ENCODE measurements around the gene AXDND1.

AXDND1 gene

GRCh38 chr1:179590671-179591070, 224.9 kb downstream of the AXDND1 start:
- H3K4me1 Mint-ChIP-seq: no peaks in the 10 kb centered on the region
- H3K27me3 Mint-ChIP-seq: peaks cover 58% of the 10 kb centered on the region
- H3K4me3 Mint-ChIP-seq: no peak overlapping the region
- H3K27ac Mint-ChIP-seq: no peak overlapping the region
- H3K9me3 Mint-ChIP-seq: no peaks in the 10 kb centered on the region
- peaks cover 2% of the 10 kb centered on the region for H3K36me3 Mint-ChIP-seq
- DNase-seq: no peak
- CTCF ChIA-PET: no interaction called here

- Mint-ChIP-seq H3K4me3 (no peak overlapping the region), H3K27me3 (peaks cover 58% of the 10 kb centered on the region), H3K4me1 (no peaks in the 10 kb centered on the region), H3K36me3 (no peaks in the 10 kb centered on the region), H3K27ac (no peak overlapping the region), H3K9me3 (no peaks in the 10 kb centered on the region)
- CTCF ChIA-PET: no interaction called here
- no peak for DNase-seq
These were observed 225.5 kb downstream of the AXDND1 start for GRCh38 chr1:179591253-179591591.

GRCh38 chr1:179591592-179592580, 226.1 kb downstream of the AXDND1 start, which contains the start of gene TDRD5:
TDRD5 (plus strand) TSS chr1:179591832; CDS start chr1:179592616, 784 bp downstream.
- Mint-ChIP-seq H3K27me3 (peaks cover 54% of the 10 kb centered on the region), H3K36me3 (no peaks in the 10 kb centered on the region), H3K9me3 (no peaks in the 10 kb centered on the region), H3K4me3 (no peak within 1 kb of the TSS), H3K27ac (no peak within 1 kb of the TSS), H3K4me1 (no peaks in the 10 kb centered on the region)
- CTCF ChIA-PET: no interaction called here
- DNase-seq: no peak

GRCh38 chr1:179598631-179599030, 232.9 kb downstream of the AXDND1 start:
- CTCF ChIA-PET: no interaction called here
- no peaks in the 10 kb centered on the region for H3K36me3 Mint-ChIP-seq
- no peak overlapping the region for H3K4me3 Mint-ChIP-seq
- H3K27ac Mint-ChIP-seq: no peak overlapping the region
- H3K4me1 Mint-ChIP-seq: no peaks in the 10 kb centered on the region
- DNase-seq: no peak
- H3K9me3 Mint-ChIP-seq: no peaks in the 10 kb centered on the region
- H3K27me3 Mint-ChIP-seq: peaks cover 8% of the 10 kb centered on the region

GRCh38 chr1:179599623-179600249, 234.0 kb downstream of the AXDND1 start:
- Mint-ChIP-seq H3K36me3 (no peaks in the 10 kb centered on the region), H3K9me3 (no peaks in the 10 kb centered on the region), H3K4me3 (no peak overlapping the region), H3K27ac (no peak overlapping the region), H3K27me3 (peaks cover 6% of the 10 kb centered on the region), H3K4me1 (no peaks in the 10 kb centered on the region)
- no peak for DNase-seq
- CTCF ChIA-PET: no interaction called here

- no peaks in the 10 kb centered on the region for H3K9me3 Mint-ChIP-seq
- H3K4me3 Mint-ChIP-seq: no peak overlapping the region
- no peak for DNase-seq
These were observed 235.3 kb downstream of the AXDND1 start for GRCh38 chr1:179601093-179601492.

More at GRCh38 chr1:179601093-179601492, 235.3 kb downstream of the AXDND1 start:
- CTCF ChIA-PET: no interaction called here
- no peak overlapping the region for H3K27ac Mint-ChIP-seq
- H3K27me3 Mint-ChIP-seq: peaks cover 3% of the 10 kb centered on the region
- no peaks in the 10 kb centered on the region for H3K36me3 Mint-ChIP-seq
- no peaks in the 10 kb centered on the region for H3K4me1 Mint-ChIP-seq

Data from activated naive CD4-positive, alpha-beta T cell treated with anti-CD3 and anti-CD28 coated beads, Interleukin-2, amount 10 ng/mL, durations not matched to agents 7 days and 5 days (primary cell).